ENCODE results near the gene HIP1. TPM values are rescaled to one million over a fixed set of nuclear protein-coding genes. Genes with fewer than 3 reads are reported as not detected.
"Not testable (repeated sequence)": the region's sequence is repeated elsewhere in the genome, so short reads cannot be mapped to it uniquely, and the experiment has no call there.

HIP1 gene
- total and polyA plus RNA-seq, 7 experiments from 2014 or later: 0.78 to 14.6 (median 1.7) TPM; not detected in 1

- Mint-ChIP-seq H3K27ac (no peak overlapping the region), H3K9me3 (peaks cover 0 to 2% (median 0%) of the 10 kb centered on the region in 11 donors), H3K36me3 (peaks cover 0 to 4% (median 0%) of the 10 kb centered on the region in 5 donors), H3K4me1 (peaks cover 0 to 2% (median 0%) of the 10 kb centered on the region in 7 donors), H3K27me3 (peaks cover 0 to 4% (median 0%) of the 10 kb centered on the region in 5 donors), H3K4me3 (no peak overlapping the region)
- Histone ChIP-seq H3K4me1 (ENCODE audit: control insufficient read depth in 2 of 2, insufficient read depth in 2 of 2, low read length in 2 of 2) (no peaks in the 10 kb centered on the region), H3K36me3 (ENCODE audit: control insufficient read depth in 2 of 3, insufficient read depth in 3 of 3, low read length in 3 of 3) (no peaks in the 10 kb centered on the region), H3K27ac (ENCODE audit: low read depth, low read length) (no peak overlapping the region), H3K4me3 (ENCODE audit: low read length) (no peak overlapping the region), H3K9me3 (ENCODE audit: control insufficient read depth in 2 of 3, low read length in 3 of 3) (no peaks in the 10 kb centered on the region), H3K27me3 (ENCODE audit: control insufficient read depth in 2 of 2, insufficient read depth in 2 of 2, low read length in 2 of 2) (no peaks in the 10 kb centered on the region)
- CTCF ChIA-PET: no interaction called here
- POLR2A ChIA-PET: no interaction called here
- intact Hi-C loops (cut with micrococcal nuclease): no loop called here
- ATAC-seq: no peak
- no peak for DNase-seq
Observed at GRCh38 chr7:75694638-75695399, 43.9 kb downstream of the HIP1 start.

- POLR2A ChIA-PET; ATAC-seq; H3K27ac Mint-ChIP-seq; H3K36me3 Mint-ChIP-seq; DNase-seq; H3K4me1 Mint-ChIP-seq; H3K4me3 ChIP-seq (ENCODE audit: low read length); H3K9me3 Mint-ChIP-seq; H3K9me3 ChIP-seq (ENCODE audit: control insufficient read depth in 2 of 3, low read length in 3 of 3); H3K4me1 ChIP-seq (ENCODE audit: control insufficient read depth in 2 of 2, insufficient read depth in 2 of 2, low read length in 2 of 2); H3K27me3 Mint-ChIP-seq; H3K27ac ChIP-seq (ENCODE audit: low read depth, low read length); H3K4me3 Mint-ChIP-seq; H3K27me3 ChIP-seq (ENCODE audit: control insufficient read depth in 2 of 2, insufficient read depth in 2 of 2, low read length in 2 of 2); intact Hi-C loops (cut with micrococcal nuclease); H3K36me3 ChIP-seq (ENCODE audit: control insufficient read depth in 2 of 3, insufficient read depth in 3 of 3, low read length in 3 of 3); CTCF ChIA-PET: not testable (repeated sequence)
Observed at GRCh38 chr7:75693668-75694067, 45.1 kb downstream of the HIP1 start.

GRCh38 chr7:75691793-75692543 is 46.8 kb downstream of the HIP1 start:
- Mint-ChIP-seq H3K36me3 (peaks cover 0 to 4% (median 0%) of the 10 kb centered on the region in 5 donors), H3K27ac (no peak overlapping the region), H3K9me3 (peaks cover 0 to 2% (median 0%) of the 10 kb centered on the region in 11 donors), H3K4me1 (peaks cover 0 to 2% (median 0%) of the 10 kb centered on the region in 7 donors), H3K27me3 (peaks cover 8 to 13% (median 11%) of the 10 kb centered on the region in 5 donors), H3K4me3 (no peak overlapping the region)
- Histone ChIP-seq H3K4me3 (ENCODE audit: low read length) (no peak overlapping the region), H3K27ac (ENCODE audit: low read depth, low read length) (no peak overlapping the region), H3K9me3 (ENCODE audit: control insufficient read depth in 2 of 3, low read length in 3 of 3) (no peaks in the 10 kb centered on the region), H3K36me3 (ENCODE audit: control insufficient read depth in 2 of 3, insufficient read depth in 3 of 3, low read length in 3 of 3) (no peaks in the 10 kb centered on the region), H3K4me1 (ENCODE audit: control insufficient read depth in 2 of 2, insufficient read depth in 2 of 2, low read length in 2 of 2) (no peaks in the 10 kb centered on the region), H3K27me3 (ENCODE audit: control insufficient read depth in 2 of 2, insufficient read depth in 2 of 2, low read length in 2 of 2) (no peaks in the 10 kb centered on the region)
- intact Hi-C loops (cut with micrococcal nuclease): no loop called here
- ChIA-PET CTCF (no interaction called here), POLR2A (no interaction called here)
- no peak for DNase-seq
- ATAC-seq: no peak

GRCh38 chr7:75690121-75690523 is 48.6 kb downstream of the HIP1 start:
- CTCF ChIA-PET: no interaction called here
- H3K9me3 ChIP-seq (ENCODE audit: control insufficient read depth in 2 of 3, low read length in 3 of 3): no peaks in the 10 kb centered on the region
- peaks cover 8 to 14% (median 9%) of the 10 kb centered on the region in 5 donors for H3K27me3 Mint-ChIP-seq

GRCh38 chr7:75689246-75690099 is 49.3 kb downstream of the HIP1 start:
- H3K27me3 Mint-ChIP-seq: peaks cover 8 to 14% (median 9%) of the 10 kb centered on the region in 5 donors
- no peaks in the 10 kb centered on the region for H3K36me3 ChIP-seq (ENCODE audit: control insufficient read depth in 2 of 3, insufficient read depth in 3 of 3, low read length in 3 of 3)
- ChIA-PET CTCF (no interaction called here), POLR2A (no interaction called here)
- intact Hi-C loops (cut with micrococcal nuclease): no loop called here
- no peaks in the 10 kb centered on the region for H3K27me3 ChIP-seq (ENCODE audit: control insufficient read depth in 2 of 2, insufficient read depth in 2 of 2, low read length in 2 of 2)
- H3K9me3 ChIP-seq (ENCODE audit: control insufficient read depth in 2 of 3, low read length in 3 of 3): no peaks in the 10 kb centered on the region
- DNase-seq: no peak
- H3K4me3 Mint-ChIP-seq: no peak overlapping the region
- H3K4me1 ChIP-seq (ENCODE audit: control insufficient read depth in 2 of 2, insufficient read depth in 2 of 2, low read length in 2 of 2): no peaks in the 10 kb centered on the region
- H3K4me3 ChIP-seq (ENCODE audit: low read length): no peak overlapping the region
- no peak for ATAC-seq
- H3K27ac ChIP-seq (ENCODE audit: low read depth, low read length): no peak overlapping the region
- H3K27ac Mint-ChIP-seq: no peak overlapping the region
- peaks cover 0 to 2% (median 0%) of the 10 kb centered on the region in 7 donors for H3K4me1 Mint-ChIP-seq
- H3K9me3 Mint-ChIP-seq: peaks cover 0 to 2% (median 0%) of the 10 kb centered on the region in 11 donors
- peaks cover 0 to 4% (median 0%) of the 10 kb centered on the region in 5 donors for H3K36me3 Mint-ChIP-seq

More at GRCh38 chr7:75690121-75690523, 48.6 kb downstream of the HIP1 start:
- DNase-seq (no peak), ATAC-seq (no peak)
- intact Hi-C loops (cut with micrococcal nuclease): no loop called here
- Histone ChIP-seq H3K27me3 (ENCODE audit: control insufficient read depth in 2 of 2, insufficient read depth in 2 of 2, low read length in 2 of 2) (no peaks in the 10 kb centered on the region), H3K36me3 (ENCODE audit: control insufficient read depth in 2 of 3, insufficient read depth in 3 of 3, low read length in 3 of 3) (no peaks in the 10 kb centered on the region), H3K4me1 (ENCODE audit: control insufficient read depth in 2 of 2, insufficient read depth in 2 of 2, low read length in 2 of 2) (no peaks in the 10 kb centered on the region), H3K27ac (ENCODE audit: low read depth, low read length) (no peak overlapping the region), H3K4me3 (ENCODE audit: low read length) (no peak overlapping the region)
- H3K27ac Mint-ChIP-seq: no peak overlapping the region
- H3K9me3 Mint-ChIP-seq: peaks cover 0 to 2% (median 0%) of the 10 kb centered on the region in 11 donors
- H3K4me1 Mint-ChIP-seq: peaks cover 0 to 2% (median 0%) of the 10 kb centered on the region in 7 donors
- H3K4me3 Mint-ChIP-seq: no peak overlapping the region
- H3K36me3 Mint-ChIP-seq: peaks cover 0 to 4% (median 0%) of the 10 kb centered on the region in 5 donors
- POLR2A ChIA-PET: no interaction called here

GRCh38 chr7:75688200-75689136 is 50.3 kb downstream of the HIP1 start:
- H3K4me1 Mint-ChIP-seq: peaks cover 0 to 2% (median 0%) of the 10 kb centered on the region in 7 donors
- Histone ChIP-seq H3K4me1 (ENCODE audit: control insufficient read depth in 2 of 2, insufficient read depth in 2 of 2, low read length in 2 of 2) (no peaks in the 10 kb centered on the region), H3K27me3 (ENCODE audit: control insufficient read depth in 2 of 2, insufficient read depth in 2 of 2, low read length in 2 of 2) (no peaks in the 10 kb centered on the region), H3K27ac (ENCODE audit: low read depth, low read length) (no peak overlapping the region), H3K4me3 (ENCODE audit: low read length) (no peak overlapping the region), H3K36me3 (ENCODE audit: control insufficient read depth in 2 of 3, insufficient read depth in 3 of 3, low read length in 3 of 3) (no peaks in the 10 kb centered on the region), H3K9me3 (ENCODE audit: control insufficient read depth in 2 of 3, low read length in 3 of 3) (no peaks in the 10 kb centered on the region)
- peaks cover 8 to 14% (median 9%) of the 10 kb centered on the region in 5 donors for H3K27me3 Mint-ChIP-seq
- H3K9me3 Mint-ChIP-seq: peaks cover 0 to 2% (median 0%) of the 10 kb centered on the region in 11 donors
- H3K27ac Mint-ChIP-seq: no peak overlapping the region
- ATAC-seq (no peak), DNase-seq (no peak)
- H3K36me3 Mint-ChIP-seq: no peaks in the 10 kb centered on the region
- POLR2A ChIA-PET: interaction anchor here (0.6 kb wide), 1 partner anchor 70 kb away, joined by 3 read pairs; no protein-coding TSS in a partner anchor
- CTCF ChIA-PET: no interaction called here
- intact Hi-C loops (cut with micrococcal nuclease): no loop called here
- no peak overlapping the region for H3K4me3 Mint-ChIP-seq

Data from naive thymus-derived CD4-positive, alpha-beta T cell (primary cell).